SK-N-SH (cell line): ENCODE results near the gene BCHE.

Experiments used
- CTCF ChIP-seq: fragments of 200-600 bp; sonication (generic); IDR thresholded peaks from 2 replicates; pipeline ENCODE4 v1.6.1; 2017; ENCODE audit warnings: antibody characterized with exemption, mild to moderate bottlenecking, moderate library complexity
- EZH2phosphoT487 ChIP-seq: fragments of 200-600 bp; sonication (generic); IDR thresholded peaks from 2 replicates; pipeline ENCODE4 v1.6.1; 2017; ENCODE audit warnings: low read depth, mixed run types, mild to moderate bottlenecking, antibody characterized with exemption, moderate library complexity, borderline replicate concordance
- FOXM1 ChIP-seq: IDR thresholded peaks from 2 replicates; pipeline ENCODE4 v1.4.0; 2012; ENCODE audit warnings: low read depth, mild to moderate bottlenecking
- MAX ChIP-seq: IDR thresholded peaks from 2 replicates; pipeline ENCODE4 v1.4.0; 2012; ENCODE audit warnings: low read depth
- RCOR1 ChIP-seq: fragments of 150-350 bp; IDR thresholded peaks from 2 replicates; pipeline ENCODE4 v1.6.1; 2017; ENCODE audit warnings: antibody characterized with exemption, low read length
- SMC3 ChIP-seq: IDR thresholded peaks from 2 replicates; pipeline ENCODE4 v1.6.1; 2012; ENCODE audit warnings: low read depth, low read length, improper control_type of control experiment
- TAF1 ChIP-seq: IDR thresholded peaks from 2 replicates; pipeline ENCODE4 v1.6.1; 2012; ENCODE audit warnings: low read depth, mild to moderate bottlenecking, low read length, moderate library complexity, borderline replicate concordance

DNA sequence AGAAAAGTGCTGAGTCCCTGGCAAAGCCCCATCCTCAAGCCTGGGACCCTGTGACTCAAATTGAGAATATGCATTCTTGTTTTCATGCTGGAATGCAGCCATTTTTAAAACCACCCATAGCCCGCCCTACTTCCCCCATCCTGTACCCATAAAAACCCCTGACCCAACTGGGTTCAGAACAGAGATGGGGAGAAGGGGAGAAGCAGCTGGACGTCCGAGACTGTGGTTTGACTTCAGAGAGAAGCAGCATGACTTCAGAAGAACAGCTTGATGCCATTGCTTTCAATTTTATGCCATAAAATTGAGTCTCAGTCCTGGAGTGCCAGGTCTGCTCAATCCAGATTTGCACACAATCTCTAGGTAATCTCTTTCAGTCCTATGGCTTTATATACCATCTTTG, 78.2 kb downstream of the BCHE start:
- no peak for TF ChIP-seq TAF1
- TF ChIP-seq RCOR1 = no peak
- no peak for TF ChIP-seq CTCF
- TF ChIP-seq MAX = no peak
- TF ChIP-seq EZH2phosphoT487 = no peak
- TF ChIP-seq SMC3 = no peak
- no peak for TF ChIP-seq FOXM1
